ENCODE results near the gene TMEM184A. TPM values are rescaled to one million over a fixed set of nuclear protein-coding genes. Genes with fewer than 3 reads are reported as not detected.
A peak's percentile ranks its signal among the peaks of the same experiment; 100 is the strongest.
"Not testable (repeated sequence)": the region's sequence is repeated elsewhere in the genome, so short reads cannot be mapped to it uniquely, and the experiment has no call there.

The TMEM184A gene
- total and polyA plus RNA-seq, 2 of the 13 experiments (the other 11 are each of a cell fraction or from before 2014, with no cell fraction given), result 9.5 to 20.4 TPM

- TF ChIP-seq, protein P1, sequence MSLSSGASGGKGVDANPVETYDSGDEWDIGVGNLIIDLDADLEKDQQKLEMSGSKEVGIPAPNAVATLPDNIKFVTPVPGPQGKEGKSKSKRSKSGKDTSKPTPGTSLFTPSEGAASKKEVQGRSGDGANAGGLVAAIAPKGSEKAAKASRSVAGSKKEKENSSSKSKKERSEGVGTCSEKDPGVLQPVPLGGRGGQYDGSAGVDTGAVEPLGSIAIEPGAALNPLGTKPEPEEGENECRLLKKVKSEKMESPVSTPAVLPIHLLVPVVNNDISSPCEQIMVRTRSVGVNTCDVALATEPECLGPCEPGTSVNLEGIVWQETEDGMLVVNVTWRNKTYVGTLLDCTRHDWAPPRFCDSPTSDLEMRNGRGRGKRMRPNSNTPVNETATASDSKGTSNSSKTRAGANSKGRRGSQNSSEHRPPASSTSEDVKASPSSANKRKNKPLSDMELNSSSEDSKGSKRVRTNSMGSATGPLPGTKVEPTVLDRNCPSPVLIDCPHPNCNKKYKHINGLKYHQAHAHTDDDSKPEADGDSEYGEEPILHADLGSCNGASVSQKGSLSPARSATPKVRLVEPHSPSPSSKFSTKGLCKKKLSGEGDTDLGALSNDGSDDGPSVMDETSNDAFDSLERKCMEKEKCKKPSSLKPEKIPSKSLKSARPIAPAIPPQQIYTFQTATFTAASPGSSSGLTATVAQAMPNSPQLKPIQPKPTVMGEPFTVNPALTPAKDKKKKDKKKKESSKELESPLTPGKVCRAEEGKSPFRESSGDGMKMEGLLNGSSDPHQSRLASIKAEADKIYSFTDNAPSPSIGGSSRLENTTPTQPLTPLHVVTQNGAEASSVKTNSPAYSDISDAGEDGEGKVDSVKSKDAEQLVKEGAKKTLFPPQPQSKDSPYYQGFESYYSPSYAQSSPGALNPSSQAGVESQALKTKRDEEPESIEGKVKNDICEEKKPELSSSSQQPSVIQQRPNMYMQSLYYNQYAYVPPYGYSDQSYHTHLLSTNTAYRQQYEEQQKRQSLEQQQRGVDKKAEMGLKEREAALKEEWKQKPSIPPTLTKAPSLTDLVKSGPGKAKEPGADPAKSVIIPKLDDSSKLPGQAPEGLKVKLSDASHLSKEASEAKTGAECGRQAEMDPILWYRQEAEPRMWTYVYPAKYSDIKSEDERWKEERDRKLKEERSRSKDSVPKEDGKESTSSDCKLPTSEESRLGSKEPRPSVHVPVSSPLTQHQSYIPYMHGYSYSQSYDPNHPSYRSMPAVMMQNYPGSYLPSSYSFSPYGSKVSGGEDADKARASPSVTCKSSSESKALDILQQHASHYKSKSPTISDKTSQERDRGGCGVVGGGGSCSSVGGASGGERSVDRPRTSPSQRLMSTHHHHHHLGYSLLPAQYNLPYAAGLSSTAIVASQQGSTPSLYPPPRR (CRISPR knock-in tag; IDR thresholded peaks at IDR 0.05; ENCODE audit: borderline replicate concordance), result peak; percentile 42; the same call in 1 of the 2 replicates
- TF ChIP-seq THRA (CRISPR knock-in tag; IDR thresholded peaks at IDR 0.05; ENCODE audit: borderline replicate concordance) (0 out of 2 replicates have a peak, but pooled peaks have one; percentile 50), ARID4A (CRISPR knock-in tag; IDR thresholded peaks at IDR 0.05; ENCODE audit: borderline replicate concordance) (peak; percentile 65; the same call in 1 of the 2 replicates), ARNT2 (CRISPR knock-in tag; IDR thresholded peaks at IDR 0.05; ENCODE audit: low read depth) (0 out of 2 replicates have a peak, but pooled peaks have one; percentile 16), ZNF331 (CRISPR knock-in tag; IDR thresholded peaks at IDR 0.05) (0 out of 2 replicates have a peak, but pooled peaks have one; percentile 10), ZNF615 (CRISPR knock-in tag; IDR thresholded peaks at IDR 0.05; ENCODE audit: borderline replicate concordance) (0 out of 2 replicates have a peak, but pooled peaks have one; percentile 69), MXI1 (IDR thresholded peaks at IDR 0.05; ENCODE audit: borderline replicate concordance, low read depth, low read length) (peak; percentile 38; the same call in 1 of the 3 replicates), ZNF335 (CRISPR knock-in tag; IDR thresholded peaks at IDR 0.05) (0 out of 2 replicates have a peak, but pooled peaks have one; percentile 24), FOXA1 (CRISPR knock-in tag; IDR thresholded peaks at IDR 0.05) (peak; percentile 66), TEAD3 (CRISPR knock-in tag; optimal IDR thresholded peaks at IDR 0.05; ENCODE audit: borderline replicate concordance) (peak; percentile 60), ZBED4 (CRISPR knock-in tag; IDR thresholded peaks at IDR 0.05; ENCODE audit: borderline replicate concordance) (peak; percentile 32; the same call in 1 of the 2 replicates)
- TF ChIP-seq, protein P2, sequence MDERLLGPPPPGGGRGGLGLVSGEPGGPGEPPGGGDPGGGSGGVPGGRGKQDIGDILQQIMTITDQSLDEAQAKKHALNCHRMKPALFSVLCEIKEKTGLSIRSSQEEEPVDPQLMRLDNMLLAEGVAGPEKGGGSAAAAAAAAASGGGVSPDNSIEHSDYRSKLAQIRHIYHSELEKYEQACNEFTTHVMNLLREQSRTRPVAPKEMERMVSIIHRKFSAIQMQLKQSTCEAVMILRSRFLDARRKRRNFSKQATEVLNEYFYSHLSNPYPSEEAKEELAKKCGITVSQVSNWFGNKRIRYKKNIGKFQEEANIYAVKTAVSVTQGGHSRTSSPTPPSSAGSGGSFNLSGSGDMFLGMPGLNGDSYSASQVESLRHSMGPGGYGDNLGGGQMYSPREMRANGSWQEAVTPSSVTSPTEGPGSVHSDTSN (CRISPR knock-in tag; IDR thresholded peaks at IDR 0.05), result peak; percentile 45; the same call in 1 of the 2 replicates
- TF ChIP-seq FOXA1 (IDR thresholded peaks at IDR 0.05), result not testable (repeated sequence)
These were observed 40.5 kb downstream of the TMEM184A start (continued) for GRCh38 chr7:1515509-1515967.

Measured in HepG2 (cell line).